ENCODE results near the gene CACNB4.
"Not testable (repeated sequence)": the region's sequence is repeated elsewhere in the genome, so short reads cannot be mapped to it uniquely, and the experiment has no call there.

The CACNB4 gene

GRCh38 chr2:152050915-152051314 lies 47.9 kb downstream of the CACNB4 start:
- no peak for DNase-seq

DNA sequence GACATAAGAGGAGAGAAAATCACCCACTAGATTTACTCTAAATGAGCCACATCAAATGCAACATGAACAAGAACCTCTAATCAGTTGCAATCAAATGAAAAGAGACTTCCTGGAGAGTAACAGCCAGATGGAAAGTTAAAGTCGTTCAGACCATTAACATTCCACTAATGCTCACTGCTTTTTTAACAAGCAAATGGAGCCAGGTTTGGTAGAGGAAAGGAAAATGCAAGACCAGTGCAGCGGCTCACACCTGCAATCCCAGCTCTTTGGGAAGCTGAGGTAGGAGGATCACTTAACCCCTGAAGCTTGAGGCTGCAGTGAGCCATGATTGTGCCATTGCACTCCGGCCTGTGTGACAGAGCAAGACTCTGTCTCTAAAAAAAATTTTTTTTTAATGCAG lies 48.5 kb downstream of the CACNB4 start:
- no peak for DNase-seq

GRCh38 chr2:152049541-152049940 lies 49.3 kb downstream of the CACNB4 start:
- no peak for DNase-seq

DNA sequence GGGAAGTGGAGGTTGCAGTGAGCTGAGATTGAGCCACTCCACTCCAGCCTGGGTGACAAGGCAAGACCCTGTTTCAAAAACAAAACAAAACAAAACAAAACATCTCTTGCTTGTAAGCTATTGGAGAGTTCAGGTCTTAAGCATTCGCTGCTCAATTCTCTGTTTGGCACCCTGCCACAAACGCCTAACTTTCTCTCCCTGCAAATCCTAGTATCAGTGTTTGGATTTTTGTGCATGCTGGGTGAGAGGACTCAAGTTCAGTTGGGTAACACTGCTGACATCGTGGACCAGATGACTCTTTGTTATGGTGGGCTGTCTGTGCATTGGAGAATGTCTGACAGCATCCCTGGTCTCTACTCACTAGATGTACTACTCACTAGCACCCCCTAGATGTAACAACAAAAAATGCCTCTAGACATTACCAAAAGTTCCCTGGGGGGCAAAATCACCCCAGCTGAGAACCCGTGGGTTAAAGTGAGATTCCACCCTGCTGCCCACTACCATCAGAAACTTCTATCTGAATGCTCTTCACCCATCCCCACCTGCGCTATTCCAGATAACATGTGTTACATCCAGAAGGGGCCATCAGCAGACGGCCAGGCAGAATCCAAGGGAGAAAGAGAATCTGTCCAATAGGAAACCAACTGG lies 50.9 kb downstream of the CACNB4 start:
- no peak for DNase-seq

- DNase-seq: no peak
These were observed 51.9 kb downstream of the CACNB4 start for GRCh38 chr2:152046940-152047339.

GRCh38 chr2:152042636-152043615 lies 55.9 kb downstream of the CACNB4 start:
- DNase-seq: no peak

DNA sequence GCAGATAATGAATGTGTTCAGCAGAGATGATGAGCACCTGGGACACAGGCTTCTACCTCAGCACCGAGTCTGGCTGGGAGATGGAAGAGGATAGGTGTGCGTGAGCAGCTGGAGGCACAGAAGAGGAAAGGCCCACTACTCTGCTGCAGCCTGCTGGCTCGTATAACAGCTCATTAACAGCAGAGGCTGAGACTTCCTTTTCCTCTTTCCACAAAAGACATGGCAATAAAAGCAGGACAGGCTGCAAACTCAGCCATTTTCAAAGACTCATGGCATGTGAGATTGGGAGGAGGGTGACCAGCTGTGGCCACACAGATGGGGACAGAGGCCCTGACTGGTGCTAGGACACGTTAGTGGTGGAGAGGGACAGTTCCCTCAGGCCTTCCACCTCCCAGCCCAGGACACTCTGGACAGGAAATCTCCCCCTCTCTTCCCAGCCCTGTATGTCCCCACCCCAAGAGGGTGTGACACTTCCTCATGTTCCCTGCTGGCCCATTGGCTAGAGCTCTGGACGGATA lies 60.3 kb downstream of the CACNB4 start:
- DNase-seq: peak; percentile 50

- DNase-seq: peak; percentile 75
These were observed 61.0 kb downstream of the CACNB4 start for GRCh38 chr2:152037743-152038435.

- peak; percentile 77 for DNase-seq
These were observed 62.0 kb downstream of the CACNB4 start for GRCh38 chr2:152036611-152037469.

- DNase-seq: no peak
These were observed 64.5 kb downstream of the CACNB4 start for GRCh38 chr2:152034257-152034801.

GRCh38 chr2:152033011-152033925 lies 65.6 kb downstream of the CACNB4 start:
- DNase-seq: no peak

GRCh38 chr2:152031747-152032306 lies 67.0 kb downstream of the CACNB4 start:
- DNase-seq: no peak

DNA sequence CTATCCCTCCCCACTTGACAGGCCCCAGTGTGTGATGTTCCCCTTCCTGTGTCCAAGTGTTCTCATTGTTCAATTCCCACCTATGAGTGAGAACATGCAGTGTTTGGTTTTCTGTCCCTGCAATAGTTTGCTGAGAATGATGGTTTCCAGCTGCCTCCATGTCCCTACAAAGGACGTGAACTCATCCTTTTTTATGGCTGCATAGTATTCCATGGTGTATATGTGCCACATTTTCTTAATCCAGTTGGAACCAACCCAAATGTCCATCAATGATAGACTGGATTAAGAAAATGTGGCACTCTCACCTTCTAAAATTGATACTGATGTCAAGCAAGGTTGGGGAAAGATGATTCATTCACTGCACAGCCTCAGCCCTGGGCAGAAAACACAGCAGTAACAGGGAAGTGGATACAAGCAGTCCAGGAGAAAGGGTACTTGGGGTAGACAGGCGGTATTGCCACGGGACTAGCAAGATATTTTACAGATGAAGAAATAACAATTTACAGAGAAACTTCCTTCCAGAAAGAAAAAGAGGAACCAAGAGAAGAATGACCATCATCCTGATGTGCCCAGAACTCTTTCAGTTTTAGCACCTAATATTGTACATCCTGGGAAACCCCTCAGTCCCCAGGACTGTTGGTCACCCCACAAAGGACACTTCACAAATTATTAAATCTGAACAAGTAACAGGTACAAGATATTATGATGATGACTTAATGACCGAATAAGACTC lies 68.1 kb downstream of the CACNB4 start:
- DNase-seq: not testable (repeated sequence)

- no peak for DNase-seq
These were observed 70.5 kb downstream of the CACNB4 start for GRCh38 chr2:152028182-152028862.

- DNase-seq: peak; percentile 81
These were observed 73.1 kb downstream of the CACNB4 start for GRCh38 chr2:152025678-152026287.

- DNase-seq: no peak
These were observed 74.4 kb downstream of the CACNB4 start for GRCh38 chr2:152024477-152024876.

- no peak for DNase-seq
These were observed 76.8 kb downstream of the CACNB4 start for GRCh38 chr2:152022090-152022489.

DNA sequence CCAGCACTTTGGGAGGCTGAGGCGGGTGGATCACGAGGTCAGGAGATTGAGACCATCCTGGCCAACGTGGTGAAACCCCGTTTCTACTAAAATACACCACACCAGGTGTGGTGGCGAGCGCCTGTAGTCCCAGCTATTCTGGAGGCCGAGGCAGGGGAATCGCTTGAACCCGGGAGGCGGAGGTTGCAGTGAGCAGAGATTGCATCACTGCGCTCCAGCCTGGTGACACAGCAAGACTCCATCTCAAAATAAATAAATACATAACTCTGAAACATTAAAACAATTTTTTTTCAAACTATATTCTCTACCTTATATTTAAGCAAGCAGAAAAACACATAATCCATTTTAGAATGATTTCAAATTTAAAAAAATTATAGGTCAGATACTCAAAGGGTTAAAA lies 77.8 kb downstream of the CACNB4 start:
- DNase-seq: not testable (repeated sequence)

- DNase-seq: no peak
These were observed 79.1 kb downstream of the CACNB4 start for GRCh38 chr2:152019732-152020131.

Measured in left hindlimb (tissue), 1 donor.